H1 (cell line): ENCODE results near the gene ASCC1. TPM values are rescaled to one million over a fixed set of nuclear protein-coding genes. Genes with fewer than 3 reads are reported as not detected.

Experiments used
- CTCF ChIA-PET: fragments of 300-600 bp; sonication (Branson Sonifier 250); formaldehyde crosslinking; loops from one replicate; lab custom pipeline; 2021; ENCODE audit not compliant: partially characterized antibody; lab: Charles Lee
- POLR2A ChIA-PET: fragments of 300-600 bp; sonication (Branson Sonifier 250); formaldehyde crosslinking; loops from one replicate; lab custom pipeline; 2021; ENCODE audit warnings: inconsistent platforms; ENCODE audit not compliant: partially characterized antibody; lab: Charles Lee
- DNase-seq, 2 experiments: peaks; one replicate each; pipeline versions ENCODE4 v3.0.0 to v3.0.0-alpha.2; 2010 to 2022; ENCODE audit warnings: low spot score in 2 of 2, low read depth in 1 of 2, mixed read lengths in 1 of 2
- FAIRE-seq: peaks from 2 replicates; lab custom pipeline; 2011; peaks lifted over from hg19 to GRCh38; lab: Jason Lieb, UNC
- H2AFZ ChIP-seq: 2 replicates; pipeline ENCODE4 v1.8.1; 2012; ENCODE audit warnings: low read length, inconsistent platforms
- H2AK5ac ChIP-seq: 2 replicates; pipeline ENCODE4 v1.6.1; 2013; ENCODE audit warnings: low read depth, low read length
- H2BK120ac ChIP-seq: replicated peaks from 2 replicates; pipeline ENCODE3; 2013; ENCODE audit warnings: low read depth, low read length, inconsistent platforms
- H2BK12ac ChIP-seq: 2 replicates; pipeline ENCODE4 v1.6.1; 2013; ENCODE audit warnings: low read depth, low read length
- H2BK15ac ChIP-seq: 2 replicates; pipeline ENCODE4 v1.6.1; 2013; ENCODE audit warnings: low read length
- H2BK20ac ChIP-seq: 2 replicates; pipeline ENCODE4 v1.6.1; 2013; ENCODE audit warnings: low read length
- H2BK5ac ChIP-seq: 2 replicates; pipeline ENCODE4 v1.6.1; 2013; ENCODE audit warnings: low read depth, low read length
- H3K14ac ChIP-seq: 2 replicates; pipeline ENCODE4 v1.6.1; 2013; ENCODE audit warnings: inconsistent platforms; ENCODE audit not compliant: insufficient read length
- H3K18ac ChIP-seq: 2 replicates; pipeline ENCODE4 v1.6.1; 2013; ENCODE audit warnings: low read length; ENCODE audit errors: extremely low read depth
- H3K23ac ChIP-seq: 2 replicates; pipeline ENCODE4 v1.6.1; 2013; ENCODE audit warnings: inconsistent platforms; ENCODE audit not compliant: insufficient read length
- H3K23me2 ChIP-seq: 2 replicates; pipeline ENCODE4 v1.6.1; 2013; ENCODE audit warnings: low read depth, low read length
- H3K27ac ChIP-seq: 2 replicates; pipeline ENCODE4 v1.6.1; 2011; ENCODE audit warnings: low read depth, low read length, inconsistent platforms
- H3K27me3 ChIP-seq, 4 experiments: replicated peaks in 1 of 4; 1 replicate in 1 of 4; 2 replicates in 3 of 4; pipeline versions ENCODE4 v1.6.1 to v1.8.1; 2011 to 2013; ENCODE audit warnings: low read length in 3 of 4, mild to moderate bottlenecking in 3 of 4, inconsistent platforms in 2 of 4, mixed read lengths in 2 of 4, moderate library complexity in 1 of 4; ENCODE audit not compliant: control insufficient read depth in 3 of 4, insufficient read depth in 3 of 4; ENCODE audit errors: extremely low read depth in 1 of 4
- H3K36me3 ChIP-seq, 4 experiments: 2 replicates each; pipeline versions ENCODE4 v1.6.1 to v1.8.1; 2011 to 2013; ENCODE audit warnings: mild to moderate bottlenecking in 4 of 4, low read length in 3 of 4, moderate library complexity in 2 of 4, control low read depth in 1 of 4, inconsistent platforms in 1 of 4; ENCODE audit not compliant: insufficient read depth in 4 of 4, control insufficient read depth in 2 of 4
- H3K4ac ChIP-seq: replicated peaks from 2 replicates; pipeline ENCODE3; 2013; ENCODE audit warnings: low read length, low read depth, mixed read lengths, inconsistent platforms; ENCODE audit not compliant: insufficient read length
- H3K4me1 ChIP-seq, 4 experiments: replicated peaks in 1 of 4; 1 replicate in 1 of 4; 2 replicates in 3 of 4; pipeline versions ENCODE4 v1.6.1 to v1.8.1; 2011 to 2013; ENCODE audit warnings: low read length in 3 of 4, inconsistent platforms in 2 of 4, mixed read lengths in 1 of 4; ENCODE audit not compliant: insufficient read depth in 4 of 4, control insufficient read depth in 3 of 4
- H3K4me2 ChIP-seq, 2 experiments: 2 replicates each; pipeline versions ENCODE4 v1.6.1 to v1.8.1; 2011 to 2013; ENCODE audit warnings: low read depth in 2 of 2, low read length in 2 of 2, control low read depth in 1 of 2, inconsistent platforms in 1 of 2, mild to moderate bottlenecking in 1 of 2; ENCODE audit not compliant: insufficient read depth in 1 of 2
- H3K4me3 ChIP-seq, 4 experiments: fragments of 200-600, 300-600 bp in 1 of 4; sonication (generic), shearing (Covaris generic), sonication (Bioruptor Twin) in 1 of 4; 2 replicates each; pipeline versions ENCODE4 v1.5.1 to v1.8.1; 2011 to 2016; ENCODE audit warnings: low read length in 4 of 4, low read depth in 3 of 4, control low read depth in 2 of 4, inconsistent platforms in 2 of 4, mild to moderate bottlenecking in 2 of 4, mixed read lengths in 1 of 4, moderate library complexity in 1 of 4; ENCODE audit not compliant: insufficient read depth in 2 of 4; ENCODE audit errors: extremely low read depth in 1 of 4
- H3K56ac ChIP-seq: replicated peaks from 2 replicates; pipeline ENCODE3; 2013; ENCODE audit warnings: low read depth, mild to moderate bottlenecking, mixed read lengths, low read length, inconsistent platforms; ENCODE audit not compliant: insufficient read length
- H3K79me1 ChIP-seq: 2 replicates; pipeline ENCODE4 v1.6.1; 2013; ENCODE audit warnings: low read depth, low read length, control low read depth
- H3K79me2 ChIP-seq, 2 experiments: 2 replicates each; pipeline versions ENCODE4 v1.6.1 to v1.8.1; 2012 to 2013; ENCODE audit warnings: low read length in 2 of 2, mild to moderate bottlenecking in 2 of 2, inconsistent platforms in 1 of 2; ENCODE audit not compliant: insufficient read depth in 2 of 2, control insufficient read depth in 1 of 2
- H3K9ac ChIP-seq, 4 experiments: replicated peaks in 1 of 4; 1 replicate in 1 of 4; 2 replicates in 3 of 4; pipeline versions ENCODE4 v1.6.1 to v1.8.1; 2011 to 2013; ENCODE audit warnings: low read depth in 3 of 4, low read length in 3 of 4, control low read depth in 2 of 4, mild to moderate bottlenecking in 2 of 4, moderate library complexity in 2 of 4, inconsistent platforms in 1 of 4; ENCODE audit errors: extremely low read depth in 1 of 4
- H3K9me3 ChIP-seq, 2 experiments: 2 replicates each; pipeline versions ENCODE4 v1.6.1 to v1.8.1; 2012 to 2013; ENCODE audit warnings: mild to moderate bottlenecking in 2 of 2, moderate library complexity in 2 of 2, control low read depth in 1 of 2, inconsistent platforms in 1 of 2, low read depth in 1 of 2, low read length in 1 of 2, mixed read lengths in 1 of 2; ENCODE audit not compliant: insufficient read depth in 2 of 2
- H4K20me1 ChIP-seq, 2 experiments: replicated peaks in 1 of 2; 2 replicates each; pipeline versions ENCODE3 to v1.8.1; 2011 to 2013; ENCODE audit warnings: inconsistent platforms in 2 of 2, low read length in 2 of 2, mild to moderate bottlenecking in 1 of 2; ENCODE audit not compliant: insufficient read depth in 2 of 2, control insufficient read depth in 1 of 2
- H4K5ac ChIP-seq: 2 replicates; pipeline ENCODE4 v1.6.1; 2013; ENCODE audit warnings: low read length, low read depth, mixed read lengths, inconsistent platforms; ENCODE audit not compliant: insufficient read length
- H4K8ac ChIP-seq: 2 replicates; pipeline ENCODE4 v1.8.0; 2013; ENCODE audit warnings: mild to moderate bottlenecking, moderate library complexity, low read length, inconsistent platforms; ENCODE audit not compliant: insufficient read depth; ENCODE audit errors: extremely low read depth
- H4K91ac ChIP-seq: replicated peaks from 2 replicates; pipeline ENCODE3; 2013; ENCODE audit warnings: low read length, mixed read lengths, inconsistent platforms; ENCODE audit not compliant: insufficient read length
- JUN ChIP-seq: IDR thresholded peaks from 2 replicates; pipeline ENCODE4 v1.6.1; 2011; ENCODE audit warnings: low read depth, mild to moderate bottlenecking, improper control_type of control experiment, low read length
- RNF2 ChIP-seq: fragments of 200-900, 300-1000 bp; sonication (generic); IDR thresholded peaks from 2 replicates; pipeline ENCODE4 v1.7.1; 2016; ENCODE audit warnings: borderline replicate concordance, low read depth, mild to moderate bottlenecking, antibody characterized with exemption, low read length; ENCODE audit not compliant: poor library complexity, severe bottlenecking; ENCODE audit errors: missing control alignments
- WGBS, 2 experiments: shearing (Covaris generic) in 1 of 2; methylation state at CpG; one replicate each; pipeline versions ENCODE4 v1.1.6 to v1.1.7; 2013 to 2015; ENCODE audit warnings: low lambda C conversion rate in 2 of 2, mixed read lengths in 2 of 2, inconsistent platforms in 1 of 2, low coverage in 1 of 2, missing lambda C conversion rate in 1 of 2; ENCODE audit not compliant: insufficient replicate concordance in 2 of 2, insufficient coverage in 1 of 2, insufficient read length in 1 of 2; ENCODE audit errors: extremely low coverage in 1 of 2, missing lambda C conversion rate in 1 of 2; 5-methylcytosine and 5-hydroxymethylcytosine counted together
- polyA plus RNA-seq, 7 experiments: library from polyadenylated mRNA; depleted of rRNA in 3 of 7; stranded (reverse) in 5 of 7; unstranded in 2 of 7; fragments of >200 nt in 5 of 7; fragments of 200-250 nt in 2 of 7; gene quantifications; 1 replicate in 5 of 7; 2 replicates in 1 of 7; 4 replicates in 1 of 7; pipeline versions ENCODE4 v1.2.1 to v1.2.3, GENCODE V29; 2011 to 2013; ENCODE audit warnings: missing spikeins in 2 of 7, mixed read lengths in 2 of 7
- total RNA-seq: library from RNA; stranded (reverse); fragmentation: NEBNext Ultra II Directional; extraction: Animal tissue kit (Norgen Biotek cat#: 25700); gene quantifications from 2 replicates; pipeline ENCODE4 v1.2.1, GENCODE V29; 2021
- TF ChIP-seq, protein P1 (sequence below): IDR thresholded peaks from 2 replicates; pipeline ENCODE4 v1.6.1; 2012; ENCODE audit warnings: inconsistent platforms

ASCC1 gene
- total and polyA plus RNA-seq, 2 of the 8 experiments (the other 6 are each of a cell fraction or from before 2014, with no cell fraction given), result 25.6 to 35.8 TPM

DNA sequence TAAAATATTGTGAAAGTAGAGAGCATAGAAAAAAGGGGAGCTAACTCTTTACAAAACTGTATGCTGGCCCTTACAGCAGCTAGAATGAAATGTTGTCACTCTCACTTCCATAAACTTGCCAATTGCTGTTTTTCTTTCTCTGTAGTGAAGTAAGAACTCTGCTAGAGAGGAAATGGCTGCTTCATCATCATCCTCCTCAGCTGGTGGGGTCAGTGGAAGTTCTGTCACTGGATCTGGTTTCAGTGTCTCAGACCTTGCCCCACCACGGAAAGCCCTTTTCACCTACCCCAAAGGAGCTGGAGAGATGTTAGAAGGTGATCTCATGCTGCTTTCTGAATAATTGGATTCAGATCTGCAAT lies 7.6 kb upstream of the ASCC1 start:
- no peak for FAIRE-seq
- H3K27ac ChIP-seq, result no peak overlapping the region

More for the DNA sequence above, 7.6 kb upstream of the ASCC1 start:
- ChIA-PET POLR2A (interaction anchor here (1.0 to 1.2 kb wide), 3 partner anchors 15 to 57 kb away, joined by 3 to 4 read pairs (median 4); no protein-coding TSS in a partner anchor), CTCF (interaction anchor here (0.7 to 4.6 kb wide), 14 partner anchors 8 to 170 kb away, joined by 3 to 18 read pairs (median 4); partner anchors contain the start of genes ANAPC16 and DDIT4)
- no peaks in the 10 kb centered on the region for H3K27me3 ChIP-seq
- H3K4me3 ChIP-seq, result no peak overlapping the region
- H3K36me3 ChIP-seq, result peaks cover 5 to 16% (median 12%) of the 10 kb centered on the region in 4 experiments; a peak in 7 of 8 replicates
- H2BK120ac ChIP-seq, result no peak overlapping the region
- H2AFZ ChIP-seq, result no peak overlapping the region
- H4K20me1 ChIP-seq, result peaks cover 2 to 3% of the 10 kb centered on the region in 2 experiments
- no peaks in the 10 kb centered on the region for H3K9me3 ChIP-seq
- H2AK5ac ChIP-seq, result no peak overlapping the region
- no peak overlapping the region for H4K8ac ChIP-seq
- H3K4me1 ChIP-seq, result peaks cover 0 to 2% (median under 1%) of the 10 kb centered on the region in 4 experiments; a peak in 2 of 7 replicates
- TF ChIP-seq RNF2 (no peak), JUN (no peak)
- TF ChIP-seq, protein P1, sequence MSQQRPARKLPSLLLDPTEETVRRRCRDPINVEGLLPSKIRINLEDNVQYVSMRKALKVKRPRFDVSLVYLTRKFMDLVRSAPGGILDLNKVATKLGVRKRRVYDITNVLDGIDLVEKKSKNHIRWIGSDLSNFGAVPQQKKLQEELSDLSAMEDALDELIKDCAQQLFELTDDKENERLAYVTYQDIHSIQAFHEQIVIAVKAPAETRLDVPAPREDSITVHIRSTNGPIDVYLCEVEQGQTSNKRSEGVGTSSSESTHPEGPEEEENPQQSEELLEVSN, result no peak
- H4K91ac ChIP-seq, result no peak overlapping the region
- H3K56ac ChIP-seq, result no peak overlapping the region
- H3K23me2 ChIP-seq, result no peaks in the 10 kb centered on the region
- no peak overlapping the region for H3K18ac ChIP-seq
- peaks cover 2% of the 10 kb centered on the region; the same call in 1 of the 2 replicates for H3K79me1 ChIP-seq
- H3K23ac ChIP-seq, result no peak overlapping the region
- H3K79me2 ChIP-seq, result peaks cover 0 to 38% of the 10 kb centered on the region in 2 experiments; a peak in 2 of 4 replicates
- no peak overlapping the region for H2BK12ac ChIP-seq
- no peak overlapping the region for H2BK5ac ChIP-seq
- no peak overlapping the region for H2BK15ac ChIP-seq
- H4K5ac ChIP-seq, result no peak overlapping the region
- H3K9ac ChIP-seq, result no peak overlapping the region
- H3K4me2 ChIP-seq, result no peak overlapping the region
- no peak overlapping the region for H2BK20ac ChIP-seq
- no peak overlapping the region for H3K14ac ChIP-seq
- no peak overlapping the region for H3K4ac ChIP-seq
- 93% methylated on average over 1 of the region's 1 CpG; no CpG with 5 or more reads in 1 of the 2 experiments for WGBS, 2 experiments
- DNase-seq, result no peak
